GM10248 (cell line): ENCODE results near the gene AMER2.

Experiments used
- CTCF ChIA-PET: fragments of 300-600 bp; sonication (Branson Sonifier 250); formaldehyde crosslinking; extraction: SDS; loops from one replicate; lab custom pipeline; 2021; ENCODE audit warnings: antibody characterized with exemption; lab: Yijun Ruan, JAX
- POLR2A ChIA-PET: fragments of 350-650 bp; sonication (Branson Sonifier 250); formaldehyde crosslinking; extraction: SDS; loops from one replicate; lab custom pipeline; 2020; ENCODE audit warnings: antibody characterized with exemption; lab: Yijun Ruan, JAX
- DNase-seq: peaks from one replicate; pipeline ENCODE4 v3.0.0; 2012; ENCODE audit errors: extremely low spot score
- TF ChIP-seq, protein P1 (sequence below): IDR thresholded peaks from 2 replicates; pipeline ENCODE4 v1.5.1; 2012; ENCODE audit warnings: mild to moderate bottlenecking, low read depth; ENCODE audit errors: extremely low read depth, missing control alignments, control extremely low read depth

Gene AMER2

DNA sequence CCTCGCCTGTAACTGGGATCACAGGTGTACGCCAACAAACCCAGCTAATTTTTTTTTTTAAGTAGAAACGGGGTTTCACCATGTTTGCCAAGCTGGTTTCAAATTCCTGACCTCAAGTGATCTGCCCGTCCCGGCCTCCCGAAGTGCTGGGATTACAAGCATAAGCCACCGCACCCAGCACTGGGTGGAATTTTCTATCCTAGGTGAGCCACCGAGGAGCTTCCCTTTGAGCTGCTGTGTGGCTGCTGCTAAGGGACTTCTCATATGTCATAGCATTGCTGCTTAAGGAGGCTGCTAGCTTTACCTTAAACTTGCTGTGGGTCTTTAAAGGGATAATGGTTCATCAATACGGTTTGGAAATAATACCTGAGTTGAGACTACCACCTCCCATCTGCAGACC lies 2.9 kb upstream of the AMER2 start:
- TF ChIP-seq, protein P1, sequence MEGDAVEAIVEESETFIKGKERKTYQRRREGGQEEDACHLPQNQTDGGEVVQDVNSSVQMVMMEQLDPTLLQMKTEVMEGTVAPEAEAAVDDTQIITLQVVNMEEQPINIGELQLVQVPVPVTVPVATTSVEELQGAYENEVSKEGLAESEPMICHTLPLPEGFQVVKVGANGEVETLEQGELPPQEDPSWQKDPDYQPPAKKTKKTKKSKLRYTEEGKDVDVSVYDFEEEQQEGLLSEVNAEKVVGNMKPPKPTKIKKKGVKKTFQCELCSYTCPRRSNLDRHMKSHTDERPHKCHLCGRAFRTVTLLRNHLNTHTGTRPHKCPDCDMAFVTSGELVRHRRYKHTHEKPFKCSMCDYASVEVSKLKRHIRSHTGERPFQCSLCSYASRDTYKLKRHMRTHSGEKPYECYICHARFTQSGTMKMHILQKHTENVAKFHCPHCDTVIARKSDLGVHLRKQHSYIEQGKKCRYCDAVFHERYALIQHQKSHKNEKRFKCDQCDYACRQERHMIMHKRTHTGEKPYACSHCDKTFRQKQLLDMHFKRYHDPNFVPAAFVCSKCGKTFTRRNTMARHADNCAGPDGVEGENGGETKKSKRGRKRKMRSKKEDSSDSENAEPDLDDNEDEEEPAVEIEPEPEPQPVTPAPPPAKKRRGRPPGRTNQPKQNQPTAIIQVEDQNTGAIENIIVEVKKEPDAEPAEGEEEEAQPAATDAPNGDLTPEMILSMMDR: no peak
- ChIA-PET POLR2A (no interaction called here), CTCF (interaction anchor here (1.1 to 2.0 kb wide), 4 partner anchors 11 to 31 kb away, joined by 3 to 7 read pairs (median 3); no protein-coding TSS in a partner anchor)
- DNase-seq: no peak

DNA sequence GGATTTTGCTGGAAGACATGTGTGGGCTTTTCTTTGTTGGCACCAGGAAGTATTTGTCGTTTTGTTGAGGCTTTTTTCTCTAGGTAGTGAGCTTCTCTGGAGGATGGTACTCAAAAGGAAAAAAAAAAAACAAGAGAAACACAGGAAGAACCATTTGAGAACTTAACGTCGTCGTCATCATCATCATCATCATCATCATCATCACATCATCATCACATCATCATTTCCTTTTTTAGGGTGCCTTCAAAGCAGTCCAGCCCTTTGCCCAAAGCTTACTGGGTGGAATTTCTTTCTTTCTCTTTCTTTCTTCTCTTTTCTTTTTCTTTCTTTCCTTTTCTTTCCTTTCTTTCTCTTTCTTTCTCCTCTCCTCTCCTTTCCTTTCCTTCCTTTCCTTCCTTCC lies 2.2 kb upstream of the AMER2 start:
- TF ChIP-seq, protein P1: no peak
- ChIA-PET CTCF (no interaction called here), POLR2A (no interaction called here)
- no peak for DNase-seq

DNA sequence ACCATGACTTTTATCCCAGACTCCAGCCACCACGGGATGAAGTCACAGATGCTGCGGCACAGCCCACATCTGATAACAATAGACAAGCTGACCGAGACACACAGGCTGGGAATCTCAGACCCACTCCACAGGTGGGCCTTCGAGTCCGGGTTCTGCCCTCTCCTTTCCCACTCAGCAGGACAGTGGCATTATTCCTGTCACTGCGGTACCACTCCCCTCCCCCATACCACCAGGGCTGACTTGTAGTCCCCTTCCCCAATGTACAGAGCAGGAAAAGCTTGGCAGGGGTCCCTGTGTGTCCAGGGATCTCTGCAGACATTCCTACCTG lies 179 bp upstream of the AMER2 start:
- DNase-seq: no peak
- ChIA-PET CTCF (interaction anchor here (1.1 to 2.1 kb wide), 2 partner anchors 9 to 203 kb away, joined by 3 to 5 read pairs; no protein-coding TSS in a partner anchor), POLR2A (no interaction called here)
- TF ChIP-seq, protein P1: no peak

DNA sequence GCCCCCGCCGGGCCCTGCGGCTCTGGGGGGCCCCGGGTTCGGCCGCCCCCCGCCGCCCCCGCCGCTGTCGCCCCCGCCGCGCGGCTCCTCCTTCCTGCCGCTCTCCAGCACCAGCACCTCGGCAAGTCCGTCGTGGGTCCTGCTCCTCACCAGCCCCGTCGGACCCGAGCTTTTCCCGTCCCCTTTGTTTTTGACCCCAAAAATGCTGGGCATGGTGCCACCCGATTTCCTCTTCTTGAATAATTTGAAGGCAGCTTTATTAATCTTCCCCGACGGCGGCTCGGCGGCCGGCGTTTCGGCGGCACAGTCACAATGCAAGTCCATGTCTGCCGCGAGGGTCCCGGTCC lies 945 bp downstream of the AMER2 start:
- TF ChIP-seq, protein P1: no peak
- POLR2A ChIA-PET: no interaction called here
- CTCF ChIA-PET: interaction anchor here (0.7 kb wide), 1 partner anchor 57 kb away, joined by 3 read pairs; no protein-coding TSS in a partner anchor
- DNase-seq: no peak

DNA sequence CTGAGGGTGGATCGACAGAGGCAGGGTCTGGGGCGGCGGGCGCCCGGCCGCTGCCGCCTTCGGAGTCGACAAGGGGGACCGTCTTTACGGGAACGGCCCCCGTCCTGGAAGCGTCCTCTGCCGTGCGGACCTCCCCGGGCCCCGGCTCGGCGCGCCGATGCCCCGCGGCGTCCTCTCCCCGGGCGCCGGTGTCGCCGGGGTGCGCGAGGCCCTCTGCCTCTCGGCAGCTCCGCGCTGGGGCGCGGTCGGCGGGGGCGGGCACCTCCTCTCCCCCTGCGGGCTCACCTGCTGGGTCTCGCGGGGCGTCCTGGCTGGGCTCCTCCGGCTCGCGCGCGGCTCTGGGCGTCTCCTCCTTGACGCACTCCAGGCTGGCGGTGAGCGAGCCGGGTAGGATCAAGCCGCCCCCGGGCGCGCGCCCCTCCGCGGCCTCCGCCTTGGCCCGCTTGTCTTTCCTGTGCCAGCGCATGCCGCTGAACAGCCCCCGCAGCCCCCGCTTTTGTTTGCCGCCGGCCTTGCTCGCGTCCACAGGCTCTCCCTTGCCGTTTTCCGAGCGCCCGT lies 1.5 kb downstream of the AMER2 start:
- DNase-seq: no peak
- ChIA-PET CTCF (interaction anchor here (0.7 kb wide), 1 partner anchor 56 kb away, joined by 3 read pairs; no protein-coding TSS in a partner anchor), POLR2A (no interaction called here)
- TF ChIP-seq, protein P1: no peak

DNA sequence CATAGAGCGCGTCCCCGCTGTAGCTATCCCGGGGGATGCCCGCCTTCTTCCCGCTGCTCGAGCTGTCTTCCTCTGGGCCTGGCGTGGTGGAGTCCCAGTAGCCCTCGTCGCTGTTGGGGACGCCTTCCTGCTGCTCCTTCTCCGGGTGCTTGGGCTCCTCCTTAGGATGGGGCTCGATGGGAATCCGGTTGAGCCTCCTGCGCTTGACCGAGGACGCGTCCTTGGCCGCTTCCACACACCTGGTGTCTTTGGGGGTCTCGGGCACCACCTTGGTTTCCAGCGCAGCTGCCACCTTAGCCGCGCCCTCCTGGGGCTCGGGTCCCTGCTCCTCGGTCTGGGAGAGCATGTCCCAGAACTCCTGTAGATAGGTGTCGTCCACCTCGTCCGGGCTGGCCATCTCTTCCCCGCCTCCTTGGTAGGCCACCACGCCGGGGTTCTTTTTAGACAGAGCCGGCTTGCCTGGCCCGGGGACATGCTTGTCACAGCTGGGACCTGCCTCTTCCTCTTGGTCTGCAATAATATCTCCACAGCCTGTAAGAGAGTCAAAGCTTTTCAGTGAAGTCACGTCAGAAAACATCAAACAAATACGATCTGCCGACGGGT lies 2.0 kb downstream of the AMER2 start:
- CTCF ChIA-PET: no interaction called here
- DNase-seq: no peak
- TF ChIP-seq, protein P1: no peak
- POLR2A ChIA-PET: no interaction called here
